ENCODE results near the gene FUS.

- TF ChIP-seq CTCF (IDR thresholded peaks at IDR 0.05) (no peak), POLR2A (IDR thresholded peaks at IDR 0.05) (no peak), EP300 (IDR thresholded peaks at IDR 0.05) (no peak), POLR2AphosphoS5 (IDR thresholded peaks at IDR 0.05) (no peak)
Measured at GRCh38 chr16:31143694-31144148, 36.2 kb upstream of the FUS start.

Data from suprapubic skin (tissue), 4 donors.